K562 (cell line): ENCODE data around the gene OPCML. TPM values are rescaled to one million over a fixed set of nuclear protein-coding genes. Genes with fewer than 3 reads are reported as not detected.

ENCODE experiments used
- ATAC-seq: fragments of 200-7000 bp; cut with Tn5 transposase; 3 replicates; pipeline ENCODE4 v1.9.1; 2020; ENCODE audit warnings: moderate library complexity
- BruUV-seq: library from RNA; stranded (reverse); fragments of 400-500 nt; replicated peaks from 2 replicates; lab custom pipeline; 2021; lab: Mats Ljungman, UMichigan
- CTCF ChIA-PET: fragments of 300-600 bp; formaldehyde crosslinking; extraction: SDS; loops from one replicate; lab custom pipeline; 2021; ENCODE audit warnings: low intra/inter-chr PET ratio; lab: Yijun Ruan, JAX
- POLR2A ChIA-PET: fragments of 300-600, 350-650 bp; sonication (Branson Sonifier 250); formaldehyde crosslinking; extraction: SDS; loops from one replicate; lab custom pipeline; 2021; ENCODE audit warnings: antibody characterized with exemption, inconsistent platforms; lab: Yijun Ruan, JAX
- DNase-seq, 4 experiments: peaks; one replicate each; pipeline versions ENCODE4 v3.0.0 to v3.0.0-alpha.2; 2011 to 2018; ENCODE audit warnings: low spot score in 3 of 4, mixed read lengths in 3 of 4; ENCODE audit errors: extremely low read depth in 1 of 4
- FAIRE-seq: peaks from 2 replicates; lab custom pipeline; 2011; peaks lifted over from hg19 to GRCh38; lab: Jason Lieb, UNC
- H2AFZ ChIP-seq: 2 replicates; pipeline ENCODE4 v1.6.0; 2011; ENCODE audit warnings: low read depth, low read length, control low read depth, inconsistent platforms
- H3K27ac ChIP-seq: fragments of 200-600 bp; 3 replicates; pipeline ENCODE4 v1.8.0; 2011; ENCODE audit warnings: low read depth, mild to moderate bottlenecking, control low read depth, inconsistent platforms, low read length, moderate library complexity, mixed read lengths; ENCODE audit errors: extremely low read depth
- H3K27me3 ChIP-seq, 2 experiments: fragments of 300-600 bp in 1 of 2; 2 replicates in 1 of 2; 3 replicates in 1 of 2; pipeline versions ENCODE4 v1.6.0 to v1.8.0; 2011; ENCODE audit warnings: inconsistent platforms in 2 of 2, low read length in 2 of 2, mild to moderate bottlenecking in 1 of 2, mixed read lengths in 1 of 2, moderate library complexity in 1 of 2; ENCODE audit not compliant: control insufficient read depth in 2 of 2, insufficient read depth in 2 of 2
- H3K36me3 ChIP-seq: fragments of 300-600 bp; 3 replicates; pipeline ENCODE4 v1.8.0; 2011; ENCODE audit warnings: mild to moderate bottlenecking, low read length, inconsistent platforms; ENCODE audit not compliant: control insufficient read depth, insufficient read depth
- H3K4me1 ChIP-seq, 2 experiments: fragments of 200-600 bp in 1 of 2; replicated peaks in 1 of 2; 2 replicates in 1 of 2; 3 replicates in 1 of 2; pipeline versions ENCODE4 v1.5.1 to v1.8.0; 2011; ENCODE audit warnings: inconsistent platforms in 2 of 2, low read length in 2 of 2, mild to moderate bottlenecking in 1 of 2, mixed read lengths in 1 of 2, moderate library complexity in 1 of 2; ENCODE audit not compliant: control insufficient read depth in 2 of 2, insufficient read depth in 2 of 2
- H3K4me2 ChIP-seq: 2 replicates; pipeline ENCODE4 v1.6.1; 2011; ENCODE audit warnings: low read length, control low read depth, inconsistent platforms, mixed read lengths; ENCODE audit not compliant: insufficient read depth
- H3K4me3 ChIP-seq: fragments of 200-600 bp; sonication (generic), shearing (Covaris generic); 2 replicates; pipeline ENCODE4 v1.5.1; 2016; ENCODE audit warnings: control low read depth, inconsistent platforms
- H3K79me2 ChIP-seq: fragments of 200-600 bp; 3 replicates; pipeline ENCODE4 v1.8.0; 2011; ENCODE audit warnings: low read length, inconsistent platforms; ENCODE audit not compliant: control insufficient read depth, insufficient read depth
- H3K9ac ChIP-seq, 2 experiments: 2 replicates each; pipeline versions ENCODE4 v1.6.0 to v1.6.1; 2011; ENCODE audit warnings: low read depth in 2 of 2, low read length in 2 of 2, control low read depth in 1 of 2, inconsistent platforms in 1 of 2, mild to moderate bottlenecking in 1 of 2, mixed read lengths in 1 of 2; ENCODE audit not compliant: insufficient read depth in 1 of 2
- H3K9me1 ChIP-seq: one replicate; pipeline ENCODE4 v1.6.0; 2011; ENCODE audit warnings: inconsistent platforms, mild to moderate bottlenecking, low read length, moderate library complexity; ENCODE audit not compliant: control insufficient read depth, insufficient read depth
- H3K9me3 ChIP-seq: replicated peaks from 2 replicates; pipeline ENCODE4 v1.5.1; 2011; ENCODE audit warnings: low read depth, low read length, inconsistent platforms; ENCODE audit not compliant: control insufficient read depth, insufficient read depth
- H4K20me1 ChIP-seq: replicated peaks from 2 replicates; pipeline ENCODE4 v1.6.1; 2011; ENCODE audit warnings: low read length, inconsistent platforms, mixed read lengths; ENCODE audit not compliant: control insufficient read depth, insufficient read depth
- ARID4B ChIP-seq: sonication (generic); formaldehyde crosslinking; IDR thresholded peaks from 2 replicates; pipeline ENCODE4 v1.8.0; 2022; ENCODE audit warnings: mild to moderate bottlenecking, missing genetic modification reagents
- DEAF1 ChIP-seq: fragments of 450-650 bp; formaldehyde crosslinking; IDR thresholded peaks from 2 replicates; pipeline ENCODE4 v1.4.0; 2020; ENCODE audit warnings: mild to moderate bottlenecking, moderate library complexity
- KAT7 ChIP-seq: sonication (generic); formaldehyde crosslinking; IDR thresholded peaks from 2 replicates; pipeline ENCODE4 v1.8.0; 2022; ENCODE audit warnings: missing genetic modification reagents, mild to moderate bottlenecking, borderline replicate concordance
- KLF13 ChIP-seq: fragments of 450-650 bp; IDR thresholded peaks from 2 replicates; pipeline ENCODE4 v1.6.1; 2016; ENCODE audit warnings: missing genetic modification characterization, low read depth, mild to moderate bottlenecking, missing compliant biosample characterization, moderate library complexity, borderline replicate concordance
- PHB ChIP-seq: fragments of 250-450 bp; sonication (Bioruptor Pico); IDR thresholded peaks from 2 replicates; pipeline ENCODE4 v1.5.0; 2021
- SMAD2 ChIP-seq: fragments of 150-350 bp; IDR thresholded peaks from 2 replicates; pipeline ENCODE4 v1.6.1; 2014; ENCODE audit warnings: low read depth, mild to moderate bottlenecking, low read length
- SMC3 ChIP-seq: conservative IDR thresholded peaks from 2 replicates; pipeline ENCODE4 v1.6.1; 2011; ENCODE audit warnings: low read depth, low read length, improper control_type of control experiment; ENCODE audit not compliant: insufficient read depth
- U2AF2 ChIP-seq: fragments of 200-400 bp; formaldehyde crosslinking; optimal IDR thresholded peaks from 2 replicates; pipeline ENCODE3; 2017; ENCODE audit warnings: low read depth, mild to moderate bottlenecking, low read length
- ZHX1 ChIP-seq: fragments of 150-350 bp; conservative IDR thresholded peaks from 2 replicates; pipeline ENCODE4 v1.6.1; 2014; ENCODE audit warnings: low read length
- ZNF589 ChIP-seq: fragments of 200-800 bp; sonication (Bioruptor generic); IDR thresholded peaks from 2 replicates; pipeline ENCODE4 v1.6.1; 2016; ENCODE audit warnings: low read depth, missing genetic modification characterization, missing compliant biosample characterization
- ZNF644 ChIP-seq: fragments of 200-800 bp; sonication (Bioruptor generic); IDR thresholded peaks from 2 replicates; pipeline ENCODE4 v1.6.1; 2016; ENCODE audit warnings: low read depth, missing genetic modification characterization, missing compliant biosample characterization
- WGBS: fragments of 100-300 bp; shearing (Covaris generic); methylation state at CpG from one replicate; pipeline ENCODE4 v1.1.6; 2016; ENCODE audit warnings: low coverage, mixed read lengths; ENCODE audit not compliant: insufficient coverage; ENCODE audit errors: missing lambda C conversion rate; 5-methylcytosine and 5-hydroxymethylcytosine counted together
- in situ Hi-C: fragments of 300-500 bp; cut with MboI; formaldehyde crosslinking; loops from 4 replicates; pipeline ENCODE4 v1.15.0; 2018; ENCODE audit warnings: inconsistent platforms, mixed read lengths
- intact Hi-C: fragments of 100-400 bp; cut with micrococcal nuclease; formaldehyde crosslinking; loops from 2 replicates; pipeline ENCODE4 v1.14.2; 2022
- polyA plus RNA-seq, 8 experiments: library from polyadenylated mRNA; depleted of rRNA in 4 of 8; stranded (reverse) in 5 of 8; unstranded in 3 of 8; fragments of >200 nt; fragmentation: Nextera tagmentation in 2 of 8; fragmentation: Illumina TruSeq in 1 of 8; extraction: Ambion mirVana in 2 of 8; extraction: Trizol in 1 of 8; gene quantifications; 2 replicates each; pipeline versions ENCODE4 v1.2.1 to v1.2.3, GENCODE V29; 2011 to 2014; ENCODE audit warnings: inconsistent platforms in 1 of 8, missing spikeins in 1 of 8
- total RNA-seq, 7 experiments: library from RNA; depleted of rRNA in 6 of 7; stranded (reverse); fragments of >200 nt in 6 of 7; fragmentation: Illumina TruSeq in 2 of 7; extraction: Trizol in 2 of 7; gene quantifications; 2 replicates each; pipeline versions ENCODE4 v1.2.1 to v1.2.3, GENCODE V29; 2011 to 2021; ENCODE audit warnings: low replicate concordance in 1 of 7
- TF ChIP-seq, protein P1 (sequence below), 2 experiments: fragments of 250-450 bp in 1 of 2; fragments of 450-650 bp in 1 of 2; sonication (Bioruptor Pico) in 1 of 2; IDR thresholded peaks; 2 replicates each; pipeline versions ENCODE4 v1.6.1 to v1.8.0; 2016 to 2021; ENCODE audit warnings: mild to moderate bottlenecking in 2 of 2, moderate library complexity in 2 of 2, missing compliant biosample characterization in 1 of 2, missing genetic modification characterization in 1 of 2
- TF ChIP-seq, protein P2 (sequence below): sonication (generic); formaldehyde crosslinking; IDR thresholded peaks from 2 replicates; pipeline ENCODE4 v1.9.0; 2022; ENCODE audit warnings: mild to moderate bottlenecking, missing genetic modification reagents

Gene OPCML
- total and polyA plus RNA-seq, 9 of the 15 experiments (the other 6 are each of a cell fraction or from before 2014, with no cell fraction given) = not detected

- ATAC-seq (no peak), FAIRE-seq (no peak), DNase-seq (no peak)
- H3K9me3 ChIP-seq = no peaks in the 10 kb centered on the region
- WGBS = 0% methylated on average over 5 of the region's 5 CpGs
- BruUV-seq = no TSS peak
- no peaks in the 10 kb centered on the region for H3K36me3 ChIP-seq
- H3K4me3 ChIP-seq = no peak overlapping the region
- no peaks in the 10 kb centered on the region for H3K9me1 ChIP-seq
- H3K27ac ChIP-seq = no peak overlapping the region
- H3K79me2 ChIP-seq = no peaks in the 10 kb centered on the region
- intact Hi-C loops (no loop called here), in situ Hi-C loops (no loop called here)
- no peak overlapping the region for H2AFZ ChIP-seq
- CTCF ChIA-PET = no interaction called here
- H3K27me3 ChIP-seq = no peaks in the 10 kb centered on the region
- H3K9ac ChIP-seq = no peak overlapping the region
- no peaks in the 10 kb centered on the region for H3K4me1 ChIP-seq
- H3K4me2 ChIP-seq = no peak overlapping the region
- POLR2A ChIA-PET = no interaction called here
- no peaks in the 10 kb centered on the region for H4K20me1 ChIP-seq
- TF ChIP-seq DEAF1 (no peak), PHB (no peak), KAT7 (no peak), ZNF644 (tag) (no peak), U2AF2 (no peak), ARID4B (CRISPR knock-in tag) (no peak), KLF13 (tag) (no peak), SMAD2 (no peak), ZHX1 (no peak), ZNF589 (CRISPR knock-in tag) (no peak), SMC3 (no peak)
- TF ChIP-seq, protein P1, sequence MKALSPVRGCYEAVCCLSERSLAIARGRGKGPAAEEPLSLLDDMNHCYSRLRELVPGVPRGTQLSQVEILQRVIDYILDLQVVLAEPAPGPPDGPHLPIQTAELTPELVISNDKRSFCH (CRISPR knock-in tag; IDR thresholded peaks at IDR 0.05) = no peak
- TF ChIP-seq, protein P1 (tag; IDR thresholded peaks at IDR 0.05) = no peak
- TF ChIP-seq, protein P2, sequence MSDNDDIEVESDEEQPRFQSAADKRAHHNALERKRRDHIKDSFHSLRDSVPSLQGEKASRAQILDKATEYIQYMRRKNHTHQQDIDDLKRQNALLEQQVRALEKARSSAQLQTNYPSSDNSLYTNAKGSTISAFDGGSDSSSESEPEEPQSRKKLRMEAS (CRISPR knock-in tag) = no peak
Measured at GRCh38 chr11:132422722-132423121, 1109.6 kb downstream of the OPCML start.
